SJCRH30 (cell line): Measurements from ENCODE around the gene FRAS1. TPM values are rescaled to one million over a fixed set of nuclear protein-coding genes. Genes with fewer than 3 reads are reported as not detected.

Experiments used
- DNase-seq, 2 experiments: peaks; one replicate each; pipeline ENCODE4 v3.0.0-alpha.2; 2015 to 2020
- H3K27ac ChIP-seq: fragments of 250-450 bp; sonication (Bioruptor Pico); 2 replicates; pipeline ENCODE4 v1.5.1; 2020; ENCODE audit warnings: mild to moderate bottlenecking, moderate library complexity
- H3K27me3 ChIP-seq: fragments of 250-450 bp; sonication (Bioruptor Pico); 2 replicates; pipeline ENCODE4 v1.5.1; 2020; ENCODE audit warnings: mild to moderate bottlenecking, moderate library complexity
- H3K36me3 ChIP-seq: fragments of 250-450 bp; sonication (Bioruptor Pico); 2 replicates; pipeline ENCODE4 v1.5.1; 2020; ENCODE audit warnings: mild to moderate bottlenecking, moderate library complexity
- H3K4me1 ChIP-seq: fragments of 250-450 bp; sonication (Bioruptor Pico); 2 replicates; pipeline ENCODE4 v1.5.1; 2020; ENCODE audit warnings: mild to moderate bottlenecking, moderate library complexity
- H3K4me3 ChIP-seq: fragments of 250-450 bp; sonication (Bioruptor Pico); 2 replicates; pipeline ENCODE4 v1.5.1; 2020; ENCODE audit warnings: mild to moderate bottlenecking, moderate library complexity
- H3K9me3 ChIP-seq: fragments of 250-450 bp; sonication (Bioruptor Pico); replicated peaks from 2 replicates; pipeline ENCODE4 v1.5.1; 2020; ENCODE audit warnings: mild to moderate bottlenecking, moderate library complexity
- total RNA-seq: library from RNA; depleted of rRNA; stranded (reverse); fragments of >200 nt; shearing (Covaris generic); gene quantifications from 2 replicates; pipeline ENCODE4 v1.2.3, GENCODE V29; 2014

Gene FRAS1
- total RNA-seq, 1 experiment from 2014 or later = 32.8 TPM

- H3K4me1 ChIP-seq = no peaks in the 10 kb centered on the region
- no peaks in the 10 kb centered on the region for H3K9me3 ChIP-seq
- peaks cover 5% of the 10 kb centered on the region; the same call in 1 of the 2 replicates for H3K36me3 ChIP-seq
- no peaks in the 10 kb centered on the region for H3K27me3 ChIP-seq
- H3K4me3 ChIP-seq = no peak overlapping the region
- no peak overlapping the region for H3K27ac ChIP-seq
- no peak for DNase-seq
These were observed 462.8 kb downstream of the FRAS1 start for GRCh38 chr4:78519962-78520361.

- Histone ChIP-seq H3K4me3 (no peak overlapping the region), H3K9me3 (no peaks in the 10 kb centered on the region), H3K27ac (no peak overlapping the region), H3K4me1 (no peaks in the 10 kb centered on the region), H3K36me3 (peaks cover 5% of the 10 kb centered on the region; the same call in 1 of the 2 replicates), H3K27me3 (no peaks in the 10 kb centered on the region)
- DNase-seq = no peak
These were observed 463.7 kb downstream of the FRAS1 start for GRCh38 chr4:78520808-78521226.

GRCh38 chr4:78524009-78524408 is 466.9 kb downstream of the FRAS1 start:
- DNase-seq = no peak
- H3K27ac ChIP-seq = no peak overlapping the region
- H3K4me3 ChIP-seq = no peak overlapping the region
- no peaks in the 10 kb centered on the region for H3K27me3 ChIP-seq
- H3K4me1 ChIP-seq = no peaks in the 10 kb centered on the region
- H3K9me3 ChIP-seq = no peaks in the 10 kb centered on the region
- H3K36me3 ChIP-seq = peaks cover 17% of the 10 kb centered on the region

- no peak for DNase-seq
- 0 out of 2 replicates have a peak, but pooled peaks cover 1% of the 10 kb centered on the region for H3K9me3 ChIP-seq
These were observed 468.4 kb downstream of the FRAS1 start for GRCh38 chr4:78525559-78525958.

GRCh38 chr4:78527103-78527502 is 470.0 kb downstream of the FRAS1 start:
- no peak overlapping the region for H3K27ac ChIP-seq
- H3K9me3 ChIP-seq = 0 out of 2 replicates have a peak, but pooled peaks cover 3% of the 10 kb centered on the region
- no peak overlapping the region for H3K4me3 ChIP-seq
- H3K4me1 ChIP-seq = no peaks in the 10 kb centered on the region
- no peaks in the 10 kb centered on the region for H3K27me3 ChIP-seq
- H3K36me3 ChIP-seq = peaks cover 12% of the 10 kb centered on the region
- DNase-seq = no peak

More at GRCh38 chr4:78525559-78525958, 468.4 kb downstream of the FRAS1 start:
- Histone ChIP-seq H3K27me3 (no peaks in the 10 kb centered on the region), H3K36me3 (peaks cover 17% of the 10 kb centered on the region), H3K27ac (no peak overlapping the region), H3K4me3 (no peak overlapping the region), H3K4me1 (no peaks in the 10 kb centered on the region)

- no peak overlapping the region for H3K27ac ChIP-seq
- H3K4me3 ChIP-seq = no peak overlapping the region
These were observed 470.4 kb downstream of the FRAS1 start for GRCh38 chr4:78527555-78527954.

GRCh38 chr4:78528327-78528726 is 471.2 kb downstream of the FRAS1 start:
- DNase-seq = no peak
- Histone ChIP-seq H3K9me3 (0 out of 2 replicates have a peak, but pooled peaks cover 3% of the 10 kb centered on the region), H3K36me3 (peaks cover 12% of the 10 kb centered on the region), H3K27me3 (no peaks in the 10 kb centered on the region), H3K27ac (no peak overlapping the region), H3K4me1 (no peaks in the 10 kb centered on the region), H3K4me3 (no peak overlapping the region)

More at GRCh38 chr4:78527555-78527954, 470.4 kb downstream of the FRAS1 start:
- H3K27me3 ChIP-seq = no peaks in the 10 kb centered on the region
- H3K36me3 ChIP-seq = peaks cover 12% of the 10 kb centered on the region
- DNase-seq = no peak
- H3K9me3 ChIP-seq = 0 out of 2 replicates have a peak, but pooled peaks cover 3% of the 10 kb centered on the region
- H3K4me1 ChIP-seq = no peaks in the 10 kb centered on the region

- peaks cover 12% of the 10 kb centered on the region for H3K4me1 ChIP-seq
- DNase-seq = no peak
- H3K27ac ChIP-seq = no peak overlapping the region
- H3K4me3 ChIP-seq = no peak overlapping the region
- 0 out of 2 replicates have a peak, but pooled peaks cover 3% of the 10 kb centered on the region for H3K9me3 ChIP-seq
- peaks cover 14% of the 10 kb centered on the region for H3K36me3 ChIP-seq
- no peaks in the 10 kb centered on the region for H3K27me3 ChIP-seq
These were observed 472.6 kb downstream of the FRAS1 start for GRCh38 chr4:78529569-78530209.

GRCh38 chr4:78532046-78532445 is 474.9 kb downstream of the FRAS1 start:
- H3K36me3 ChIP-seq = peaks cover 13% of the 10 kb centered on the region
- 0 out of 2 replicates have a peak, but pooled peaks cover 3% of the 10 kb centered on the region for H3K9me3 ChIP-seq
- H3K4me1 ChIP-seq = peaks cover 12% of the 10 kb centered on the region
- H3K4me3 ChIP-seq = no peak overlapping the region
- no peaks in the 10 kb centered on the region for H3K27me3 ChIP-seq
- no peak for DNase-seq
- no peak overlapping the region for H3K27ac ChIP-seq

GRCh38 chr4:78533854-78534253 is 476.7 kb downstream of the FRAS1 start:
- Histone ChIP-seq H3K36me3 (peaks cover 13% of the 10 kb centered on the region), H3K9me3 (0 out of 2 replicates have a peak, but pooled peaks cover 3% of the 10 kb centered on the region), H3K4me1 (peaks cover 12% of the 10 kb centered on the region), H3K27me3 (no peaks in the 10 kb centered on the region), H3K4me3 (no peak overlapping the region), H3K27ac (no peak overlapping the region)
- DNase-seq = no peak

- Histone ChIP-seq H3K27me3 (no peaks in the 10 kb centered on the region), H3K4me1 (peaks cover 12% of the 10 kb centered on the region), H3K27ac (no peak overlapping the region; the same call in 1 of the 2 replicates), H3K36me3 (peaks cover 13% of the 10 kb centered on the region), H3K9me3 (0 out of 2 replicates have a peak, but pooled peaks cover 3% of the 10 kb centered on the region), H3K4me3 (no peak overlapping the region)
- DNase-seq = peak; percentile 52 to 69
These were observed 477.3 kb downstream of the FRAS1 start for GRCh38 chr4:78534286-78534955.

- Histone ChIP-seq H3K27me3 (no peaks in the 10 kb centered on the region), H3K36me3 (peaks cover 15% of the 10 kb centered on the region), H3K4me3 (no peak overlapping the region), H3K4me1 (no peaks in the 10 kb centered on the region), H3K9me3 (no peaks in the 10 kb centered on the region; the same call in 1 of the 2 replicates), H3K27ac (no peak overlapping the region)
- no peak for DNase-seq
These were observed 485.2 kb downstream of the FRAS1 start for GRCh38 chr4:78542373-78542772.

GRCh38 chr4:78543424-78544125 is 486.5 kb downstream of the FRAS1 start:
- Histone ChIP-seq H3K27ac (no peak overlapping the region), H3K4me1 (no peaks in the 10 kb centered on the region), H3K27me3 (no peaks in the 10 kb centered on the region), H3K9me3 (no peaks in the 10 kb centered on the region; the same call in 1 of the 2 replicates), H3K36me3 (peaks cover 14% of the 10 kb centered on the region), H3K4me3 (no peak overlapping the region)
- DNase-seq = no peak

- Histone ChIP-seq H3K27ac (no peak overlapping the region), H3K9me3 (no peaks in the 10 kb centered on the region; the same call in 1 of the 2 replicates), H3K4me3 (no peak overlapping the region), H3K36me3 (peaks cover 14% of the 10 kb centered on the region), H3K27me3 (no peaks in the 10 kb centered on the region), H3K4me1 (no peaks in the 10 kb centered on the region)
- DNase-seq = no peak
These were observed 487.6 kb downstream of the FRAS1 start for GRCh38 chr4:78544678-78545077.
